Forelimb muscle (tissue), 1 donor: Measurements from ENCODE around the gene PLA1A. TPM values are rescaled to one million over a fixed set of nuclear protein-coding genes. Genes with fewer than 3 reads are reported as not detected.
"Not testable (repeated sequence)": the region's sequence is repeated elsewhere in the genome, so short reads cannot be mapped to it uniquely, and the experiment has no call there.

Experiments
- DNase-seq: peaks from one replicate; pipeline ENCODE4 v3.0.0-alpha.2; 2013; ENCODE audit warnings: low read depth
- polyA plus RNA-seq: library from polyadenylated mRNA; unstranded; fragments of 120-200 nt; gene quantifications from one replicate; pipeline ENCODE4 v1.2.1, GENCODE V29; 2013; ENCODE audit not compliant: insufficient read length

The PLA1A gene, protein sequence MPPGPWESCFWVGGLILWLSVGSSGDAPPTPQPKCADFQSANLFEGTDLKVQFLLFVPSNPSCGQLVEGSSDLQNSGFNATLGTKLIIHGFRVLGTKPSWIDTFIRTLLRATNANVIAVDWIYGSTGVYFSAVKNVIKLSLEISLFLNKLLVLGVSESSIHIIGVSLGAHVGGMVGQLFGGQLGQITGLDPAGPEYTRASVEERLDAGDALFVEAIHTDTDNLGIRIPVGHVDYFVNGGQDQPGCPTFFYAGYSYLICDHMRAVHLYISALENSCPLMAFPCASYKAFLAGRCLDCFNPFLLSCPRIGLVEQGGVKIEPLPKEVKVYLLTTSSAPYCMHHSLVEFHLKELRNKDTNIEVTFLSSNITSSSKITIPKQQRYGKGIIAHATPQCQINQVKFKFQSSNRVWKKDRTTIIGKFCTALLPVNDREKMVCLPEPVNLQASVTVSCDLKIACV
- polyA plus RNA-seq: 0.22 TPM

DNA sequence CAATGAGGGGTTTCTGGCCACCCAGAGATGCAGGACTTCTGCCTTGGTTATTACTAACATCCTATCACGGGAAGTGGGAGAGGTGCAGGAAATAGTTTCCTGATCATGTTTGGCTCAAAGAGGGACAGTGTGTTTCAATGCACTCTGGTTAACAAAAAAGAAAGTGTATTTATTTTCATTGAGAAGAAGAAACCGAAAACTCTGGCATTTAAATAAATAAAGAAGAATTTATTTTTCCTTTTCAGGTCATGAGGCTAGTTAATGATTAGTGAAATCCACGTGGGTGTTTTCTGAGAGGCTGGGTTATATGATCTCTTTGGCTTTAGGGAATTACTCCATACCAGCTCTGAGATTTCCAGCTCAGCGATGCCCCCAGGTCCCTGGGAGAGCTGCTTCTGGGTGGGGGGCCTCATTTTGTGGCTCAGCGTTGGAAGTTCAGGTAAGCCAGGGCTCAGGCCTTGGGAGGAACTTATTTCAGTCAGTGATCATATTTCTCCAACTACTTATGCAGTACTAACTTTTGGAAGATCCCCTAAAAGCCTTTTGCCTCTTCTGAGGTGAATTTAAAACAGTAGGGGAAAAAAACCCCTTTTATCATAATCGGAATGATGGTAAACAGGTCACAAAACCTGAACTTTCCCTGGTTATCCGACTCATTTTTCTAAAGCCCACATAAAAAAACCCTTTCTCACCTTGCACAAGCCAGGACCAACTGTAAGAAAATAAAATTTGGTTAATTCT is at the start of gene PLA1A:
TSS of gene PLA1A (plus strand) at position 338 of the 741 bp plus-strand sequence. CDS start at position 367, 29 bp downstream.
- no peak for DNase-seq

DNA sequence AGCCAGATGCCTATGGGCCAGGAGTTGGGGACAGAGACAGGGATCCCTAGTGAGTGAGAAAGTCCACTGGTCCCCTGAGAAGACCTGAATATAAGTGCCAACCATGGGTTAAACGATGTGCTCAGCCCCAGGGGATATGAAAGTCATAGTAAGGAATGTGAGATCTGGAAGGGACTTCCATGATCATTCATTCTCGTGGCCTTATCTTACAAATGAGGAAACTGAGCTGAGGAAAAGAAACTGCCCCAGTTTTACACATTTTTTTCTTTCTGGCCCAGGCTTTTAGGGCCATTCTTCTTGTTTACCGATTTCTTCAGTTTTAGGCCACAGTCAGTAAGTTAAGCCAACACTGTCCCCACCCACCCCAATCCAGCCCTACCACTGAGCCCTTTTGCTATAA is 49.3 kb upstream of the PLA1A start:
- no peak for DNase-seq

DNA sequence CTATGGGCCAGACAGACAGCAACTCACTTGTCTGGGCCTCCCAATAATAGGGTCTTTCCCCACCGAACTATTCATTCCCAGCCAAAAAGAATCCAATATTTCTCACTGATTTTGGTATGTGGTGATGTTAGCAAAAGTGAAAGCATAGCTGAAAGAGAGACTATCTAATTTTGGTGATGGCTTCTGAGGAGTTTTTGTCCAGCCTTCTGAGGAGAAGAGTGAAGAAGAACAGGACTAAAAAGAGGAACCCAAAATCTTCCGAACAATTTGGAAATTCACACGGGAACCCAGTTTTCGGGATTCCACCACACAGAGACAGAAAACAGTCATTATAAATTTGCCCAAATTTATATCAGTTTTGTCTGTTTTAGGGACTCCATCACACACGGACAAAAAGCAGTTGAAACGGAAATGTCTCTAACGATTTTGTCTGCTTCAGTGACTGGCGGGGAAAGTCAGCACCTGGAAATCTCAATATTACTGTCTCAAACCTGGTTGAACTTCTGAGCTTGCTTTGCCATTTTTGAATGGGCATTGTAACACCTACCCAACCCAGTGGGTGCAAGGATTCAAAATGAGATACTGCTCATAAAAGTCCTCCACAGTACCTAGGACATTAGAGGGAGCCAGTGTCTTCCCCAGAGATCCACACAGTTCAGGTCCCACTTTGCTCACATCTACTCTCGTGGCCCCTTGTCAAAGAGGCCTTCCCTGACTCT is 47.3 kb upstream of the PLA1A start:
- DNase-seq: no peak

DNA sequence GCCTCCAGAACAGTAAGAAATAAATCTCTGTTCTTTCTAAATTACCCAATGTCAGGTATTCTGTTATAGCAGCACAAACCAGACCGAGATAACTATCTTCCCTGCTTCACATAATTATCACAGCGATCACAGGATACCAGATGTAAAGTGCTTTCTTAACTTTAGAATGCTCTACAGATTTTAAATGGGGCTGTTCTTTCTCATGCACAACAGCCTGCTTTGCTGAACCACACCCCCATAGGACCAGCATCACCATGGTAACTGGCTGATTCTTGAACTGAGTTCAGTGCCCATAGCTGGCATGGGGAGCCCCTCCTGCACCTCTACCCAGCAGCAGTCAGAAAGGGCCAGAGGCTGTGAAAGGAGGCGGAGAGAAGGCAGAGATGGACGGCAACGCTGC is 46.1 kb upstream of the PLA1A start:
- DNase-seq: no peak

DNA sequence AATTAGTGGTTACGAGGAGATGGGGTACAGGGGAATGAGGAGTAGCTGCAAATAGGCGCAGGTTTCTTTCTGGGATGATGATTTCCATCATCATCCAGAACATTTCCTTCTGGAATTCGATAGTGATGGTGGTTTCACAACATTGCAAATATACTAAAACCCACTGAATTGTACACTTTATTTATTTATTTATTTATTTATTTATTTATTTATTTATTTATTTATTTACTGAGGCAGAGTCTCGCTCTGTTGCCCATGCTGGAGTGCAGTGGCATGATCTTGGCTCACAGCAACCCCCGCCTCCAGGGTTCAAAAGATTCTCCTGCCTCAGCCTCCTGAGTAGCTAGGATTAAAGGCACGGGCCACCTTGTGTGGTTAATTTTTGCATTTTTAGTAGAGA is 44.8 kb upstream of the PLA1A start:
- DNase-seq: not testable (repeated sequence)

DNA sequence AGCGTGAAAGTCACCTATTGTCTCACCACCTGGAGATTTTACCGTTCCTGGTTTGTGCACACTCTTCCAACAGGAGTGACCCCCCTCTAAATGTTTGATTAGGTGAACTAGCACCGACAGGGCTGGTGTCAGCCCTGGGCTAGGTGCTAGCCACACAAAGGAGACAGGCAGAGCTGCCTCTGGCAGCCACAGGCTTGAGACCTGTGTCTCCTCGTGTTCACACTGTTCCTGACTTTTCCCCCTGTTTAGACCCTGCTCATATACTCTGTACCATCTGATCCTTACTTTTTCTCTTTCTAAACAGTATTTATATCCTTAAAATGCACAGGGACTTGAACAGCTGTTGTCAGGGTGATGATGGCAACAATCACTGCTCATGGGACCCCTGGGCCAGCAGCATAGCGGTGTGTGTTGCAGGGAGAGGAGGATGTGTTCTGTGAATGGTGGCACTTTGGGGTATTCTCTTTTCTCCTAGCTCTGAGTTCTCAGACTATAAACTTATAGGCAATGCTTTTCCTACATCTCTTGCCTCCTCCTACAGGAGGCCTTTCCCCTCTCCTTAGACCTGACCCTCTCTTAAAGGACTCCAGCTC is 43.8 kb upstream of the PLA1A start:
- no peak for DNase-seq

DNA sequence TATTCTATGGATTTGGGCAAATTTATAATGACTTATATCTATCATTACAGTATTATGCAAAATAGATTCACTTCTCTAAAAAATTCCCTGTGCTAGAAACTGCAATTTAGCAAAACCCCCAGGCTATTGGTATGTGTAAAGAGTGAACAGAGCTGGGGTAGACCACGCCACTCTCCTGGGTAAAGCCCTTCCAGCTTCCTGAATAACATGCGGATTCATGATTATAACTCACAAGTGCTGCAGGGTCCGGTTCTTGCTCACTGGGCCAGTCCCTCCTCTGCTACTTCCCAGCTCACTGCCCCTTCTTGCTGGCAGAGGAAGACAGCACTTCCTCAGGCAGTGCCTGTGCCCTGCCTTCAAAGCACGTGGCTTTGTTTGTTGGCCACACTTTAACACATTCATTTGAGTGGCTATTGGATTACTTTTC is 42.4 kb upstream of the PLA1A start:
- DNase-seq: no peak

DNA sequence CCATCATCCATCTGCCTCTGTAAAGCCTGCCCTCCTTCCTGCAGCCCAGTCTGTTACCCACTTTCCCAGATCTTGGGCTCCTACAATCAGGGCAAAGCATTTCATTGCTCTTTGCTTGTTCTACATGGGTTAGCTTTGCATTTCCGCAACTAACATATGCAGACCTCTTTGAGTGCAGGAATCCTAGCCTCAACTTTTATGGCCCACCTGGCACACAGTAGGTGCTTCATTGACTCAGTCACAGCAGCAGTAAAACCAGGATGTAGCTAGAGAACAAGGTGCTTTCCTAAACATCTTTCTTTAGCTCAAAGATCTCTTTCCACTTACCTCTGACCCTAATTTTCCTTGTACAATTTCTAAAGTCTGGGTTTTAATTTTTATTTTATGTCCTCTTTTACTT is 41.8 kb upstream of the PLA1A start:
- DNase-seq: no peak

DNA sequence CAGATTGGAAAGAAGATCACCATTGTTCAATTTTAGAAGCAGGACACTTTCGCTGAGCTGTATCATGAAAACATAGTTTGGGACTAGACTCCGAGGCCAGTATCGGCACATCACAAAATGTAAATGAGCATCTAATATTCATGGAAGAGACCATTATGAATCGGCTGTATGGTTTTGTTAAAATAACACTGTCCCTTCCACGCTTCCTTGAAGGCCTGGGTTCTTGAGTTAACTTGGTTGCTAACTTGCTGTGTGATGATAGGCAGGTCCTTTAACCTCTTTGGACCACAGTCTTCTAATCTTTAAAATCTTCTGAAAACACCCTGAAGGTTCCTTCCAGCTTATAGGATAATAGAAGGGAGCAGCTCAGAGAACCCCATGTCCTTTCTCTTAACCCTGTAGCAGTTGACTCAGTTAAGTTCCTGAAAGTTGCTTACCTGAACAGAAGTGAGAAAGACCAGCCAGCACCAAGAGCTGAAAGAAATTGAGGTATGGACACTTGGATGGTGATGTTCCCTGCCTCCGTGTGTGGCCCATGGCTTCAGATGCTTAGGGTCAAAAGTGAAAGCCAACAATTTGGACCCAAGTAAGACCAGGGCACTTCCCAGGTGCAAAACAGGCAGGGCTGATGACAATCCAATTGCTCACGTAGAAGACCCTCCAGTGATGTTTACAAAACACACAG is 40.4 kb upstream of the PLA1A start:
- DNase-seq: no peak

DNA sequence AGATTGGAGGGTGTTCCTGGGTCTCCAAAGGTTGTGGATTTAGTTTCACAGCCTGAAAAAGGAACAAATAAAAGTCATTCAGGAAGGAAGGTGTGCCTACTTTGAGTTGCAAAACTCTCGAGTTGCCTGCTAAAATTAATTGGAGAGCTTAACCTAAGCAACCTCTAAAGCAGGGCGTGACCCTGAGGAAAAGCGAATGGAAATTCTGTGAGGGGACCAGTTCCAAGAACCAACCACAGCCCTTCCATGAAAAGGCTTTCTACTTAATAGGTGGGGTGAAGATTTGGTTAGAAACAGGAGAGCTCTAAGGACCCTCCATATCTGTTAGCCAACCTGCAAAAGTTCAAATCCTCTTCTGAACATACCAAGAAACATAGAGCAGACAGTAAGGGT is 39.8 kb upstream of the PLA1A start:
- no peak for DNase-seq

DNA sequence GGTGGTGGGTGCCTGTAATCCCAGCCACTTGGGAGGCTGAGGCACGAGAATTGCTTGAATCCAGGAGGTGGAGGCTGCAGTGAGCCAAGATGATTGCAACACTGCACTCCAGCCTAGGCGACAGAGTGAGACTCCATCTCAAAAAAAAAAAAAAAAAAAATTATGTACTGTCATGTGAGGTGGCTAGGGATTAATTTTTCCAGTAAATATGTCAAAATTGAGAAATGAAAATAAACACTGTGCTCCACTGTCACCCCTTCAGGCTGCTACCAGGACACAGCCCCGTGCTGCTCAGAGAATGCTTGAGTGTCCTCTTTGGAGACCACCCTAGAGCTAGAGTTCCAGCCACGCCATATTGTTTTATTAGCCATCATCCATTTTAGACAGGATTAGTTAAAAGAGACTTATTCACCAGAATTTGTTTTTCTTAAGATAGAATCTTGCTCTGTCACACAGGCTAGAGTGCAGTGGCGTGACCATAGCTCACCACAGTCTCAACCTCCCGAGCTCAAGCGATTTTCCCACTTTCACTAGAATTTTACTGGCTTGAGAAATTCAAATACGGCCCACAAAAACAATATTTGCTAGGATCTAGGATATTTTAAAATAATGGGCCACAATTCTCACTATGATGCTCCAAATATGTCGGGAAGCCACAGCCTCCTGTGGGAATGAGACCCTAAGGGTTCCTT is 38.9 kb upstream of the PLA1A start:
- no peak for DNase-seq

DNA sequence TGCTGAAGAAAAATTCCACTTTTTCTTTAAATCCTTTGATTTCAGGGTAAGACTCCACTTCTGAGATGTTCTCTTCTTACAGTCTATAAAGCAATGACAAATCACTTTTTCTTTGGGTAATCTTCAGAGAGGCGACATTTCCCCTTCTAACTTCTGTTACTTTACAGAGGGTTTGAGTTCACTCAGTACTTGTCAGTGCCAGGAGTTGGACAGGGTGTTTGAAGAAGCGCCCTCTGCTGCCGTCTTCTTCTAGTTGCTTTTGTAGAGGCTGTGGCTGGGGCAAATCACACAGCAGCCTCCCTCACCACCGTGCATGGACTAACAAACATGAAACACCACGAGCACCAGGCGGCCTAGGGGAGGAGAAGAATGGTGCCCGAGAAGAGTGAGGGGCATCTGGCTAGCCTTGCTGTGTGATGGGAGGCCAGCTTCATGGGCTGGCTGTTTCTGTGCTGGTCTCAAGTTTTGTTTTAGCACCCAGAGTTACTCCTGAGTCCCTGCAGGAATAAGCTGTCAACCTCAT is 38.2 kb upstream of the PLA1A start, which contains the start of gene CD80:
TSS of gene CD80 (minus strand) at position 174 of the 523 bp plus-strand sequence. CDS start 1,886 bp downstream, outside the sequence.
- no peak for DNase-seq

DNA sequence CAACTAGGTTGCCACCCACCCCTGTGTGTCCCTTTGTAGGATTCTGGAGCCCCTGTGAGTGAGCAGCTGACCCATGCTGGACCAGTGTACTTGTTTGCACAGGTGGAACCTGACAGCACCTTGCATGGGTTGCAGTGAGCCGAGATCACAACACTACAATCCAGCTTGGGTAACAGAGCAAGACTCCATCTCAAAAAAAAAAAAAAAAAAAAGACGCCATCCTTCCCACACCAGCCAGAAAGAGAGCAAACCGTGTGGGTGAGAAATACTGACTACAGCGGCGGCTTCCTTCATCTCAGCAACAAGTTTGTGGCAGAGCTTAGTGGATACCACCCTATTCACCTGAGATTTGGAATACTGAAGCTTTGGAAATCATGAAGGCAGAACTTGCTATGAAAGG is 37.5 kb upstream of the PLA1A start:
- no peak for DNase-seq

DNA sequence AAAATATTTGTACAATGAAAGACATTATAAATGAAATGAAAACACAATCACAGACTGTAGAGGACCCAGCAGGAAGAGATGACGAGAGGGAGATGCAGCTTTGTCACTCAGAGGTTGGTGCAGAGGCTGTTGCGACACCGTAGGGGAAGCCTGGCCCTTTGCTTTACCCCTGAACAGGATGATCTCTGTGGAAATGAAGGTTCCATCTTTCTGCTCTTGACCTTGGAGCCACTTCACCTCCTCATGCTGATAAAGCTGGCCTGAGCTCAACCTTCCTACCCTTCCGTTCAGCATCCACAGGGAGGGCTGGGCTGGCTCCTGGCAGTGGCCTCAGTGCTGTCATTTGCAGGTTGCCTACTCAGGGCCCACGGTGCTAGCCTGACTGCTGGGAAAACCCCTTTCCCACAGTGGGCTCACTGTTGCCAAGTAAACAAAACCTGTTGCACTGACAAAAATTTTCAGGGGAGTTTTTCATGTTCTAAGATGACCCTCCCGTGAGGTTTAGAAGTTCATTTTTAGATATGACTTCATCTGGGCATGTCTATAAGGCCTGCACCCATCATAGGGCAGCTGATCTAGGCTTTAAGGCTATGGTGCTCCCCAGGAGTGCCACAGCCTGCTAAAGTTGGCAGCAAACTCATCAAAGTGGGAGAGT is 35.3 kb upstream of the PLA1A start:
- no peak for DNase-seq

DNA sequence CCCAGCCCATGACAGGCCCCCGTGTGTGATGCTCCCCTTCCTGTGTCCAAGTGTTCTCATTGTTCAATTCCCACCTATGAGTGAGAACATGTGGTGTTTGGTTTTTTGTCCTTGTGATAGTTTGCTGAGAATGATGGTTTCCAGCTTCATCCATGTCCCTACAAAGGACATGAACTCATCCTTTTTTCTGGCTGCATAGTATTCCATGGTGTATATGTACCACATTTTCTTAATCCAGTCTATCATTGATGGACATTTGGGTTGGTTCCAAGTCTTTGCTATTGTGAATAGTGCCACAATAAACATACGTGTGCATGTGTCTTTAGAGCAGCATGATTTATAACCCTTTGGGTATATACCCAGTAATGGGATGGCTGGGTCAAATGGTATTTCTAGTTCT is 34.4 kb upstream of the PLA1A start:
- not testable (repeated sequence) for DNase-seq

DNA sequence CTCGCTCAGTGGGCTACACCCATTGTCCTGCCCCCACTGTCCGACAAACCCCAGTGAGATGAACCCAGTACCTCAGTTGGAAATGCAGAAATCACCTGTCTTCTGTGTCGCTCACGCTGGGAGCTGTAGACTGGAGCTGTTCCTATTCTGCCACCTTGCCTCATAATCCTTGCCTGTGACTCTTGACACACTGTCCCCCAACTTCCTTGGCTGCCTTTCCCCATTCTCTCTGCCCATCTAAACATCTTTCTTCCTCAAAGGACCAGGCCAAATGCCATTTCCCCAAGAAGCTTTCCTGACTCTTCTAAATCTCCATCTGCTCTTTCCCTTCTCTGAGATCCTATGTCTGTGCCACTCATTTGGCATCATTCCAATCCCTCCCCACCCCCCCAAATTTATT is 28.5 kb upstream of the PLA1A start:
- no peak for DNase-seq

DNA sequence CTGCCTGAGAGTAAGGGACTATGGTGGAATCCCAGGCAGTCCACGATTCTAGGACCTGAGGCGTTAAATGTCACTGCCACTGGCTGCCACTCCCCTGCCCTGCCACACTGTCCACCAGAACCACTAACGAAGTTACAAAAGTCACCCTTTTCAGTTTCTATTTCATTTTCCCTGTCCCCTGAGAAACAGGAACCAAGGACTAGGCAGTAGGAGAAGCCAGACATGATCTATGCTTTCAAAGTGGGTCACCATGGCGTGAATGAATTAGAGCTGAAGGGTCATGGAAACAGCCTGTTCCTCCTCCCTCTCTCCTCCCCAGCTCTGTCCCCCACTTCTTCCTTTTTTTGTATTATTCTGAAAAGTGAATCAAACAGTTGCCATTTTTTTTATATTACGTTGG is 27.5 kb upstream of the PLA1A start:
- DNase-seq: no peak

DNA sequence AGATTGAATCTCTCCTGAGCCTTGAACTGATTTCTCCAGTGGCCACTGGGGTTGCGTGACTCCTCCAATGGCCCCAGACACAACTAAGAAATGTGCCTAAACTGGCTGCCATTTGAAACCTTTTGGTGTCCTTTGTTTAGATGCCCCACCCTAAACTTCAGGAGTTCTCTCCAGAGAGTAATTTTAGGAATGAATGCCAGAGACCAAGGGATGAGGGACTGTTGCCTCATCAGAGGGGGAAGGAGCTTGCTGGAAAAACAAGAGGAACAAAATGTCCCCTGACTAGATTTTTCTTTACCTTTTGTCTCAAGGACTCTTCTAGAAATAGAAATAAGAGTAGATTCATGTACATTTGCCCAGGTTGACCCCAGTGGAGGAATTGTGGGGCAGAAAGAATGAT is 26.5 kb upstream of the PLA1A start:
- no peak for DNase-seq

DNA sequence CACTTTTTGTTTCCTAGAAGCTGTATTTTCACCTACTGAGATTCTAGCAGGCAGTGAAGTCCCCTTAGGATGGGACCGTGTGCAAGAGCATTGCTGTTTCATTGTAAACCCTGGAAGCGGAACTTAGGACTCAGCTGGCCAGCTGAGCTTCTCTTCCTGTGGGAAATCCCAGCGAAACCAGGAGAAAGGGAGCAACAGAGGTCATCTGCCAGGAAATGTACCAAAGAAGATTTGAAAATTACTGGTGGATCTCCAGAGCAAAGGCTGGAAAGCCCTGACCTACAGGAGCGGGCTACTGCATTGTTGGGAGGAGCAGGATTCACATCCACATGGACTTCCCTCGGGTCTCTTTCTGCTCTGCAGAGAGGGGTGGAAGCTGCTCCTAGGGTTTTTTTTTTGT is 26.0 kb upstream of the PLA1A start:
- DNase-seq: no peak

DNA sequence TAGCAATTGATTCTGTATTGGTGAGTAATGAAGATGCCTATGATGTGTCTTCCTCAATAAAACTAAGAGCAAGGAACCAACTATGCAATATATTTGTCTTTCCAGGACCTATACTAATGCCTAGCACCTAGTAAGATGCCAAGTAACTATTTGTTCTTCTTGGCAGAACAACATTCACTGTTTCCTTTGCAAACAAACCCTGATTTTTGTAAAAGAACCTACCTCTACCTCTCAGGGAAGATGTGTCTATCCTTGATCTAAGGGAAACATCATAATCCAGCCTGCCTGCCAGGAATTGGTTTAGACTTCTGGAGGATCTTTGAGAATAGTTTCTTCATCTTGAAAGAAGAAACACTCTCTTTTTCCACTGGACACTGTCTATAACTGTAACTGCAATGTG is 22.2 kb upstream of the PLA1A start:
- no peak for DNase-seq
